ENCODE data around the gene ARMC8.

DNA sequence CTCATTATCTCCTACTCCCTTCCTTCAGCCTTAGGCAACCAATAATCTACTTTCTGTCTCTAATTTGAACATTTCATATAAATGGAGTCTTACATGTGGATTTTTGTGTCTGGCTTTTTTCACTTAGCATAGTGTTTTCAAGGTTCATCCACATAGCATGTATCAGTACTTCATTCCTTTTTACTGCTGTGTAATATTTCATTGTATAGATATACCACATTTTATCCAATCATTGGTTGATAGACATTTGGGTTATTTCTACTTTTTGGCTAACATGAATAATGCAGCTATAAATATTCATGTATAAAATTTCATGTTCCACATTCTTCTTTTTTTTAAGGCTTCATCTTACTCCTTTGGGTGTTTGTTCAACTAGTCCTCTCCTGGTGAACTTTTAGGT, 32.6 kb upstream of the ARMC8 start:
- TF ChIP-seq POLR2A (IDR thresholded peaks at IDR 0.05), result no peak
- TF ChIP-seq, protein P1, sequence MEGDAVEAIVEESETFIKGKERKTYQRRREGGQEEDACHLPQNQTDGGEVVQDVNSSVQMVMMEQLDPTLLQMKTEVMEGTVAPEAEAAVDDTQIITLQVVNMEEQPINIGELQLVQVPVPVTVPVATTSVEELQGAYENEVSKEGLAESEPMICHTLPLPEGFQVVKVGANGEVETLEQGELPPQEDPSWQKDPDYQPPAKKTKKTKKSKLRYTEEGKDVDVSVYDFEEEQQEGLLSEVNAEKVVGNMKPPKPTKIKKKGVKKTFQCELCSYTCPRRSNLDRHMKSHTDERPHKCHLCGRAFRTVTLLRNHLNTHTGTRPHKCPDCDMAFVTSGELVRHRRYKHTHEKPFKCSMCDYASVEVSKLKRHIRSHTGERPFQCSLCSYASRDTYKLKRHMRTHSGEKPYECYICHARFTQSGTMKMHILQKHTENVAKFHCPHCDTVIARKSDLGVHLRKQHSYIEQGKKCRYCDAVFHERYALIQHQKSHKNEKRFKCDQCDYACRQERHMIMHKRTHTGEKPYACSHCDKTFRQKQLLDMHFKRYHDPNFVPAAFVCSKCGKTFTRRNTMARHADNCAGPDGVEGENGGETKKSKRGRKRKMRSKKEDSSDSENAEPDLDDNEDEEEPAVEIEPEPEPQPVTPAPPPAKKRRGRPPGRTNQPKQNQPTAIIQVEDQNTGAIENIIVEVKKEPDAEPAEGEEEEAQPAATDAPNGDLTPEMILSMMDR (IDR thresholded peaks at IDR 0.05), result no peak
- TF ChIP-seq POLR2AphosphoS5 (IDR thresholded peaks at IDR 0.05), result no peak

Data from stomach (tissue), 4 donors.